Activated T-cell treated with anti-CD3 and anti-CD28 coated beads, Interleukin-2, amount 50 U/mL, for 4 hours (primary cell): ENCODE measurements around the gene PITPNC1. TPM values are rescaled to one million over a fixed set of nuclear protein-coding genes. Genes with fewer than 3 reads are reported as not detected.
"Not testable (repeated sequence)": the region's sequence is repeated elsewhere in the genome, so short reads cannot be mapped to it uniquely, and the experiment has no call there.

Experiments used
- ATAC-seq, 2 donors: fragments of 200-7000 bp; cut with Tn5 transposase; one replicate each; pipeline ENCODE4 v1.10.0; 2021
- DNase-seq: peaks from one replicate; pipeline ENCODE4 v3.0.0-alpha.2; 2020
- H3K27me3 Mint-ChIP-seq: one replicate; pipeline ENCODE4 v1.8.0; 2021; ENCODE audit warnings: low read depth, mixed read lengths
- H3K36me3 Mint-ChIP-seq: one replicate; pipeline ENCODE4 v1.8.0; 2022; ENCODE audit warnings: mixed read lengths; ENCODE audit not compliant: insufficient read depth
- H3K4me1 Mint-ChIP-seq: one replicate; pipeline ENCODE4 v1.8.0; 2021; ENCODE audit warnings: low read depth, mixed read lengths
- H3K4me3 Mint-ChIP-seq: one replicate; pipeline ENCODE4 v1.8.0; 2021; ENCODE audit warnings: mild to moderate bottlenecking, moderate library complexity, mixed read lengths
- H3K9me3 Mint-ChIP-seq: one replicate; pipeline ENCODE4 v1.8.0; 2021; ENCODE audit warnings: mixed read lengths
- total RNA-seq, 3 donors: library from RNA; stranded (reverse); gene quantifications; one replicate each; pipeline ENCODE4 v1.2.1, GENCODE V29; 2021

The PITPNC1 gene
- total RNA-seq, 3 donors from 2014 or later, result 14.3 to 28.0 (median 19.7) TPM

- H3K4me3 Mint-ChIP-seq, result no peak overlapping the region
Observed at GRCh38 chr17:67610061-67610460, 233.0 kb downstream of the PITPNC1 start.

GRCh38 chr17:67613961-67614360 lies 236.9 kb downstream of the PITPNC1 start:
- H3K9me3 Mint-ChIP-seq, result no peaks in the 10 kb centered on the region
- H3K4me3 Mint-ChIP-seq, result no peak overlapping the region
- peaks cover 8% of the 10 kb centered on the region for H3K36me3 Mint-ChIP-seq
- H3K4me1 Mint-ChIP-seq, result peaks cover 7% of the 10 kb centered on the region
- no peak for ATAC-seq
- no peak for DNase-seq
- no peaks in the 10 kb centered on the region for H3K27me3 Mint-ChIP-seq

More at GRCh38 chr17:67610061-67610460, 233.0 kb downstream of the PITPNC1 start:
- H3K4me1 Mint-ChIP-seq, result peaks cover 4% of the 10 kb centered on the region
- no peaks in the 10 kb centered on the region for H3K9me3 Mint-ChIP-seq
- peaks cover 10% of the 10 kb centered on the region for H3K36me3 Mint-ChIP-seq
- H3K27me3 Mint-ChIP-seq, result no peaks in the 10 kb centered on the region
- ATAC-seq (no peak), DNase-seq (no peak)

GRCh38 chr17:67615011-67615561 lies 238.0 kb downstream of the PITPNC1 start:
- Mint-ChIP-seq H3K4me1 (peaks cover 7% of the 10 kb centered on the region), H3K9me3 (no peaks in the 10 kb centered on the region), H3K36me3 (peaks cover 8% of the 10 kb centered on the region), H3K4me3 (no peak overlapping the region), H3K27me3 (no peaks in the 10 kb centered on the region)
- no peak for ATAC-seq
- DNase-seq, result no peak

GRCh38 chr17:67615736-67616135 lies 238.7 kb downstream of the PITPNC1 start:
- DNase-seq (no peak), ATAC-seq (no peak)
- Mint-ChIP-seq H3K9me3 (no peaks in the 10 kb centered on the region), H3K36me3 (peaks cover 7% of the 10 kb centered on the region), H3K4me1 (peaks cover 7% of the 10 kb centered on the region), H3K27me3 (no peaks in the 10 kb centered on the region), H3K4me3 (no peak overlapping the region)

GRCh38 chr17:67617304-67617899 lies 240.3 kb downstream of the PITPNC1 start:
- Mint-ChIP-seq H3K9me3 (no peaks in the 10 kb centered on the region), H3K4me3 (no peak overlapping the region), H3K27me3 (no peaks in the 10 kb centered on the region), H3K36me3 (peaks cover 7% of the 10 kb centered on the region), H3K4me1 (peaks cover 3% of the 10 kb centered on the region)
- ATAC-seq (no peak), DNase-seq (no peak)

- no peak overlapping the region for H3K4me3 Mint-ChIP-seq
- peaks cover 8% of the 10 kb centered on the region for H3K36me3 Mint-ChIP-seq
- DNase-seq (no peak), ATAC-seq (no peak)
- no peaks in the 10 kb centered on the region for H3K27me3 Mint-ChIP-seq
- H3K4me1 Mint-ChIP-seq, result peaks cover 3% of the 10 kb centered on the region
- no peaks in the 10 kb centered on the region for H3K9me3 Mint-ChIP-seq
Observed at GRCh38 chr17:67619555-67619954, 242.5 kb downstream of the PITPNC1 start.

- ATAC-seq, result no peak
- Mint-ChIP-seq H3K4me3 (no peak overlapping the region), H3K36me3 (peaks cover 8% of the 10 kb centered on the region), H3K9me3 (no peaks in the 10 kb centered on the region), H3K4me1 (peaks cover 3% of the 10 kb centered on the region), H3K27me3 (no peaks in the 10 kb centered on the region)
- DNase-seq, result no peak
Observed at GRCh38 chr17:67620088-67620487, 243.0 kb downstream of the PITPNC1 start.

- peaks cover 3% of the 10 kb centered on the region for H3K4me1 Mint-ChIP-seq
- H3K36me3 Mint-ChIP-seq, result peaks cover 8% of the 10 kb centered on the region
- ATAC-seq (no peak), DNase-seq (no peak)
- H3K9me3 Mint-ChIP-seq, result no peaks in the 10 kb centered on the region
- no peaks in the 10 kb centered on the region for H3K27me3 Mint-ChIP-seq
- no peak overlapping the region for H3K4me3 Mint-ChIP-seq
Observed at GRCh38 chr17:67620636-67621035, 243.6 kb downstream of the PITPNC1 start.

- Mint-ChIP-seq H3K36me3 (peaks cover 13% of the 10 kb centered on the region), H3K4me1 (peaks cover 2% of the 10 kb centered on the region), H3K27me3 (no peaks in the 10 kb centered on the region), H3K9me3 (no peaks in the 10 kb centered on the region), H3K4me3 (no peak overlapping the region)
- DNase-seq, result no peak
- ATAC-seq, result no peak
Observed at GRCh38 chr17:67623767-67624166, 246.7 kb downstream of the PITPNC1 start.

- Mint-ChIP-seq H3K36me3 (peaks cover 9% of the 10 kb centered on the region), H3K27me3 (no peaks in the 10 kb centered on the region)
- no peak for ATAC-seq
Observed at GRCh38 chr17:67624886-67625656, 248.0 kb downstream of the PITPNC1 start.

GRCh38 chr17:67625971-67626370 lies 248.9 kb downstream of the PITPNC1 start:
- DNase-seq (no peak), ATAC-seq (no peak)
- Mint-ChIP-seq H3K4me1 (peaks cover 2% of the 10 kb centered on the region), H3K27me3 (no peaks in the 10 kb centered on the region), H3K36me3 (peaks cover 9% of the 10 kb centered on the region), H3K4me3 (no peak overlapping the region), H3K9me3 (no peaks in the 10 kb centered on the region)

More at GRCh38 chr17:67624886-67625656, 248.0 kb downstream of the PITPNC1 start:
- Mint-ChIP-seq H3K9me3 (no peaks in the 10 kb centered on the region), H3K4me1 (peaks cover 2% of the 10 kb centered on the region), H3K4me3 (no peak overlapping the region)
- no peak for DNase-seq

GRCh38 chr17:67628580-67629013 lies 251.5 kb downstream of the PITPNC1 start:
- ATAC-seq, result peak in 1 of 2 donors; percentile 28
- DNase-seq, result no peak
- H3K36me3 Mint-ChIP-seq, result peaks cover 16% of the 10 kb centered on the region
- peaks cover 2% of the 10 kb centered on the region for H3K4me1 Mint-ChIP-seq
- no peaks in the 10 kb centered on the region for H3K27me3 Mint-ChIP-seq
- no peak overlapping the region for H3K4me3 Mint-ChIP-seq
- H3K9me3 Mint-ChIP-seq, result no peaks in the 10 kb centered on the region

- H3K27me3 Mint-ChIP-seq, result no peaks in the 10 kb centered on the region
- ATAC-seq, result no peak
- peaks cover 2% of the 10 kb centered on the region for H3K4me1 Mint-ChIP-seq
- H3K36me3 Mint-ChIP-seq, result peaks cover 21% of the 10 kb centered on the region
- no peak overlapping the region for H3K4me3 Mint-ChIP-seq
- DNase-seq, result no peak
- no peaks in the 10 kb centered on the region for H3K9me3 Mint-ChIP-seq
Observed at GRCh38 chr17:67629971-67630320, 252.9 kb downstream of the PITPNC1 start.

- peaks cover 27% of the 10 kb centered on the region for H3K36me3 Mint-ChIP-seq
- not testable (repeated sequence) for H3K4me1 Mint-ChIP-seq, H3K4me3 Mint-ChIP-seq, DNase-seq, ATAC-seq, H3K9me3 Mint-ChIP-seq, H3K27me3 Mint-ChIP-seq
Observed at GRCh38 chr17:67630836-67631235, 253.8 kb downstream of the PITPNC1 start.

- Mint-ChIP-seq H3K4me3 (no peak overlapping the region), H3K4me1 (peaks cover 2% of the 10 kb centered on the region), H3K27me3 (no peaks in the 10 kb centered on the region), H3K36me3 (peaks cover 35% of the 10 kb centered on the region), H3K9me3 (no peaks in the 10 kb centered on the region)
- ATAC-seq, result no peak
- DNase-seq, result no peak
Observed at GRCh38 chr17:67632141-67632540, 255.1 kb downstream of the PITPNC1 start.
